Measurements from ENCODE around the gene PARVA. TPM values are rescaled to one million over a fixed set of nuclear protein-coding genes. Genes with fewer than 3 reads are reported as not detected.
A peak's percentile ranks its signal among the peaks of the same experiment; 100 is the strongest.

PARVA gene
- total and polyA plus RNA-seq, 8 donors, result 70.2 to 108 (median 94.2) TPM

GRCh38 chr11:12537778-12538401 is 160.5 kb downstream of the PARVA start:
- Histone ChIP-seq H3K36me3 (peaks cover 0 to 3% of the 10 kb centered on the region in 2 donors), H3K27ac (no peak overlapping the region), H3K4me1 (peaks cover 2 to 4% of the 10 kb centered on the region in 2 donors), H3K27me3 (no peaks in the 10 kb centered on the region), H3K4me3 (no peak overlapping the region), H3K9me3 (no peaks in the 10 kb centered on the region)
- no peak for ATAC-seq
- TF ChIP-seq, protein P1, sequence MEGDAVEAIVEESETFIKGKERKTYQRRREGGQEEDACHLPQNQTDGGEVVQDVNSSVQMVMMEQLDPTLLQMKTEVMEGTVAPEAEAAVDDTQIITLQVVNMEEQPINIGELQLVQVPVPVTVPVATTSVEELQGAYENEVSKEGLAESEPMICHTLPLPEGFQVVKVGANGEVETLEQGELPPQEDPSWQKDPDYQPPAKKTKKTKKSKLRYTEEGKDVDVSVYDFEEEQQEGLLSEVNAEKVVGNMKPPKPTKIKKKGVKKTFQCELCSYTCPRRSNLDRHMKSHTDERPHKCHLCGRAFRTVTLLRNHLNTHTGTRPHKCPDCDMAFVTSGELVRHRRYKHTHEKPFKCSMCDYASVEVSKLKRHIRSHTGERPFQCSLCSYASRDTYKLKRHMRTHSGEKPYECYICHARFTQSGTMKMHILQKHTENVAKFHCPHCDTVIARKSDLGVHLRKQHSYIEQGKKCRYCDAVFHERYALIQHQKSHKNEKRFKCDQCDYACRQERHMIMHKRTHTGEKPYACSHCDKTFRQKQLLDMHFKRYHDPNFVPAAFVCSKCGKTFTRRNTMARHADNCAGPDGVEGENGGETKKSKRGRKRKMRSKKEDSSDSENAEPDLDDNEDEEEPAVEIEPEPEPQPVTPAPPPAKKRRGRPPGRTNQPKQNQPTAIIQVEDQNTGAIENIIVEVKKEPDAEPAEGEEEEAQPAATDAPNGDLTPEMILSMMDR (IDR thresholded peaks at IDR 0.05), result no peak
- intact Hi-C loops (cut with DNase I), result no loop called here
- peak in 1 of 4 donors; percentile 66 for DNase-seq

- H3K27me3 ChIP-seq, result no peaks in the 10 kb centered on the region
- H3K36me3 ChIP-seq, result no peaks in the 10 kb centered on the region
- H3K4me1 ChIP-seq, result peaks cover 2 to 4% of the 10 kb centered on the region in 2 donors
- TF ChIP-seq, protein P1 (IDR thresholded peaks at IDR 0.05), result no peak
- intact Hi-C loops (cut with DNase I), result no loop called here
- no peak overlapping the region for H3K4me3 ChIP-seq
- ATAC-seq (no peak), DNase-seq (no peak)
- no peak overlapping the region for H3K27ac ChIP-seq
- no peaks in the 10 kb centered on the region for H3K9me3 ChIP-seq
Observed at GRCh38 chr11:12538889-12539421, 161.6 kb downstream of the PARVA start.

- TF ChIP-seq, protein P1 (IDR thresholded peaks at IDR 0.05), result no peak
- H3K27me3 ChIP-seq, result no peaks in the 10 kb centered on the region
- no peak for DNase-seq
- H3K4me1 ChIP-seq, result peaks cover 2 to 4% of the 10 kb centered on the region in 2 donors
- no peaks in the 10 kb centered on the region for H3K9me3 ChIP-seq
- H3K4me3 ChIP-seq, result no peak overlapping the region
- intact Hi-C loops (cut with DNase I), result no loop called here
- peak overlapping the region in 1 of 2 donors; percentile 23 for H3K27ac ChIP-seq
- ATAC-seq, result peak; percentile 27
- H3K36me3 ChIP-seq, result no peaks in the 10 kb centered on the region
Observed at GRCh38 chr11:12539572-12539971, 162.2 kb downstream of the PARVA start.

DNA sequence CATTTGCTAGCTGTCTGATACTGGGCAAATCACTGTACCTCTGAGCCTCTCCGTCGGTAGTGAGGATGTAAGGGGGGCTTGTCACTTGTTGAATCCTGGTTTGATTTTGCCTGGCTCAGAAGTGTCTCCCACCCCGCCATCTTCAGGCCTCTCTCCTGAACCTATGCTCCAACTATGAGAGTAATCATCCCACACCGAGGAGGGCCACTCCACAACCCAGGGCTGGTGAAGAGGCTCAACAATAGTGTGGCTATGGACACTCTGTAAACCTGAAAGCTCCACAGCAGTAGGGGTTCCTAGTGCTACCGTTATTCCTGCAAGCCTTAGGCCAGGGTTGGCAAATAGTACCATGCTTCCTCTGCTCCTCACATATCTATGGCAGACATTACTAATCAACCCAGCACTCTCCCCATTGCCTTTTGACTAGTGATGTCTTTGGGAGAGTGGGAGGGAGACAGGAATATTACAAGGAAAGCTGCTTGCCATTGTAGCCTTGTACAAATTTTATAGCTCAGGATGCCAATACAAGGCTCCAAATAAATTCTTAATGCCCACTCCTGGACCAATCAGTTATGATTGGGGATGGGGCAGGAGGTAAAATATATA is 162.8 kb downstream of the PARVA start:
- Histone ChIP-seq H3K9me3 (no peaks in the 10 kb centered on the region), H3K27ac (peak overlapping the region in 1 of 2 donors; percentile 23), H3K36me3 (no peaks in the 10 kb centered on the region), H3K4me3 (no peak overlapping the region), H3K27me3 (no peaks in the 10 kb centered on the region), H3K4me1 (peaks cover 2 to 4% of the 10 kb centered on the region in 2 donors)
- TF ChIP-seq, protein P1 (IDR thresholded peaks at IDR 0.05), result no peak
- DNase-seq (no peak), ATAC-seq (no peak)
- intact Hi-C loops (cut with DNase I), result no loop called here

- TF ChIP-seq, protein P1 (IDR thresholded peaks at IDR 0.05), result no peak
- no peaks in the 10 kb centered on the region for H3K9me3 ChIP-seq
- no peaks in the 10 kb centered on the region for H3K36me3 ChIP-seq
- DNase-seq, result peak in 1 of 4 donors; percentile 14
- peak; percentile 23 for ATAC-seq
- no peaks in the 10 kb centered on the region for H3K27me3 ChIP-seq
- intact Hi-C loops (cut with DNase I), result no loop called here
- H3K4me1 ChIP-seq, result peaks cover 2 to 4% of the 10 kb centered on the region in 2 donors
- H3K27ac ChIP-seq, result no peak overlapping the region
- no peak overlapping the region for H3K4me3 ChIP-seq
Observed at GRCh38 chr11:12540913-12541582, 163.7 kb downstream of the PARVA start.
